HepG2 (cell line): ENCODE results near the gene CCL19. TPM values are rescaled to one million over a fixed set of nuclear protein-coding genes. Genes with fewer than 3 reads are reported as not detected.
A peak's percentile ranks its signal among the peaks of the same experiment; 100 is the strongest.

Source experiments
- CCAR2 ChIP-seq: fragments of 200-400 bp; formaldehyde crosslinking; optimal IDR thresholded peaks from 2 replicates; pipeline ENCODE3; 2018; ENCODE audit warnings: low read depth, mild to moderate bottlenecking, low read length, moderate library complexity
- FOXA3 ChIP-seq: IDR thresholded peaks from 2 replicates; pipeline ENCODE4 v1.6.1; 2016; ENCODE audit warnings: missing genetic modification reagents, missing compliant biosample characterization
- FOXP4 ChIP-seq: sonication (generic); formaldehyde crosslinking; IDR thresholded peaks from 2 replicates; pipeline ENCODE4 v1.4.0; 2020; ENCODE audit warnings: missing genetic modification reagents
- KAT8 ChIP-seq: IDR thresholded peaks from 2 replicates; pipeline ENCODE4 v1.6.1; 2016; ENCODE audit warnings: missing genetic modification reagents, missing compliant biosample characterization
- KDM5B ChIP-seq: sonication (generic); formaldehyde crosslinking; IDR thresholded peaks from 2 replicates; pipeline ENCODE4 v1.4.0; 2020; ENCODE audit warnings: missing genetic modification reagents, mild to moderate bottlenecking, borderline replicate concordance
- RERE ChIP-seq: IDR thresholded peaks from 2 replicates; pipeline ENCODE4 v1.6.1; 2016; ENCODE audit warnings: low read depth, missing genetic modification reagents, missing compliant biosample characterization
- RXRB ChIP-seq: IDR thresholded peaks from 2 replicates; pipeline ENCODE4 v1.6.1; 2016; ENCODE audit warnings: borderline replicate concordance, missing genetic modification reagents, missing compliant biosample characterization
- SMC3 ChIP-seq: IDR thresholded peaks from 2 replicates; pipeline ENCODE4 v1.6.1; 2011; ENCODE audit warnings: low read length, improper control_type of control experiment
- XBP1 ChIP-seq: sonication (generic); formaldehyde crosslinking; IDR thresholded peaks from 2 replicates; pipeline ENCODE4 v1.5.0; 2020; ENCODE audit warnings: missing genetic modification reagents
- ZFP1 ChIP-seq: IDR thresholded peaks from 2 replicates; pipeline ENCODE4 v1.6.1; 2016
- ZNF142 ChIP-seq: sonication (generic); formaldehyde crosslinking; IDR thresholded peaks from 2 replicates; pipeline ENCODE4 v1.4.0; 2020; ENCODE audit warnings: missing genetic modification reagents
- ZNF468 ChIP-seq: sonication (generic); formaldehyde crosslinking; IDR thresholded peaks from 2 replicates; pipeline ENCODE4 v1.8.0; 2022; ENCODE audit warnings: mild to moderate bottlenecking, moderate library complexity, missing genetic modification reagents
- ZNF670 ChIP-seq: sonication (generic); formaldehyde crosslinking; IDR thresholded peaks from 2 replicates; pipeline ENCODE4 v1.8.0; 2022; ENCODE audit warnings: mild to moderate bottlenecking, missing genetic modification reagents, borderline replicate concordance
- ZNF749 ChIP-seq: sonication (generic); formaldehyde crosslinking; IDR thresholded peaks from 2 replicates; pipeline ENCODE4 v1.8.0; 2022; ENCODE audit warnings: mild to moderate bottlenecking, missing genetic modification reagents, moderate library complexity, borderline replicate concordance
- ZNF780A ChIP-seq: sonication (generic); formaldehyde crosslinking; IDR thresholded peaks from 2 replicates; pipeline ENCODE4 v1.8.0; 2022; ENCODE audit warnings: mild to moderate bottlenecking, missing genetic modification reagents, moderate library complexity
- polyA plus RNA-seq, 8 experiments: library from polyadenylated mRNA; depleted of rRNA in 3 of 8; stranded (reverse) in 7 of 8; unstranded in 1 of 8; fragments of >200 nt; fragmentation: Illumina TruSeq in 4 of 8; extraction: Trizol in 4 of 8; gene quantifications; 2 replicates each; pipeline versions ENCODE4 v1.2.1 to v1.2.3, GENCODE V29; 2011 to 2016; ENCODE audit warnings: low read depth in 4 of 8, missing spikeins in 1 of 8, mixed read lengths in 1 of 8; ENCODE audit not compliant: insufficient read depth in 1 of 8
- total RNA-seq, 5 experiments: library from RNA; depleted of rRNA; stranded (reverse); fragments of >200 nt; fragmentation: Illumina TruSeq; extraction: Trizol; gene quantifications; 2 replicates each; pipeline ENCODE4 v1.2.3, GENCODE V29; 2016; ENCODE audit warnings: low read depth in 1 of 5

The CCL19 gene
- total and polyA plus RNA-seq, 2 of the 13 experiments (the other 11 are each of a cell fraction or from before 2014, with no cell fraction given), result not detected

GRCh38 chr9:34646211-34647083, 44.6 kb downstream of the CCL19 start, which contains the start of gene GALT (continued):
- no peak for TF ChIP-seq FOXP4
- TF ChIP-seq ZNF749, result no peak; the same call in 1 of the 2 replicates
- peak; percentile 78 for TF ChIP-seq KAT8 (CRISPR knock-in tag)
- TF ChIP-seq RXRB, result peak; percentile 77
- 0 out of 2 replicates have a peak, but pooled peaks have one; percentile 38 for TF ChIP-seq RERE
- TF ChIP-seq ZFP1 (CRISPR knock-in tag), result no peak; the same call in 1 of the 2 replicates
- peak; percentile 81 for TF ChIP-seq FOXA3 (CRISPR knock-in tag)
- TF ChIP-seq XBP1 (CRISPR knock-in tag), result no peak
- TF ChIP-seq CCAR2, result no peak
- TF ChIP-seq ZNF142, result no peak
- TF ChIP-seq SMC3, result no peak
- no peak for TF ChIP-seq ZNF780A (CRISPR knock-in tag)
- TF ChIP-seq ZNF670 (CRISPR knock-in tag), result peak; percentile 68; the same call in 1 of the 2 replicates
- TF ChIP-seq KDM5B (CRISPR knock-in tag), result peak; percentile 85
- no peak for TF ChIP-seq ZNF468 (CRISPR knock-in tag)
